Mesothelial cell of epicardium (in vitro differentiated cells): Measurements from ENCODE around the gene MOCS3. TPM values are rescaled to one million over a fixed set of nuclear protein-coding genes. Genes with fewer than 3 reads are reported as not detected.

Experiments
- DNase-seq, 2 experiments: peaks; one replicate each; pipeline ENCODE4 v3.0.0; 2021; ENCODE audit warnings: low spot score in 2 of 2; ENCODE audit not compliant: unreplicated experiment in 2 of 2
- H3K27ac Mint-ChIP-seq: 2 replicates; pipeline ENCODE4 v1.8.0; 2021; ENCODE audit warnings: mixed read lengths
- H3K27me3 Mint-ChIP-seq: 2 replicates; pipeline ENCODE4 v1.8.0; 2021; ENCODE audit warnings: low read depth, mixed read lengths
- H3K36me3 Mint-ChIP-seq: 2 replicates; pipeline ENCODE4 v1.8.0; 2021; ENCODE audit warnings: mixed read lengths
- H3K4me1 Mint-ChIP-seq: 2 replicates; pipeline ENCODE4 v1.8.0; 2021; ENCODE audit warnings: mixed read lengths
- H3K4me3 Mint-ChIP-seq: 2 replicates; pipeline ENCODE4 v1.8.0; 2021; ENCODE audit warnings: mild to moderate bottlenecking, moderate library complexity, mixed read lengths
- H3K9me3 Mint-ChIP-seq: 2 replicates; pipeline ENCODE4 v1.8.0; 2021; ENCODE audit warnings: mixed read lengths
- CTCF ChIP-seq: fragments of 200-600 bp; sonication (generic); IDR thresholded peaks from one replicate; pipeline ENCODE4 v1.5.0; 2021; ENCODE audit warnings: antibody characterized with exemption; ENCODE audit not compliant: unreplicated experiment
- total RNA-seq: library from RNA; stranded (reverse); gene quantifications from 3 replicates; pipeline ENCODE4 v1.2.1, GENCODE V29; 2021

Gene MOCS3
- total RNA-seq, 1 donor from 2014 or later = 5.4 TPM

GRCh38 chr20:50913690-50914375 is 44.8 kb upstream of the MOCS3 start:
- no peak for TF ChIP-seq CTCF
- DNase-seq = no peak
- Mint-ChIP-seq H3K9me3 (no peaks in the 10 kb centered on the region), H3K27me3 (no peaks in the 10 kb centered on the region), H3K4me1 (peaks cover 72% of the 10 kb centered on the region), H3K4me3 (no peak overlapping the region), H3K36me3 (no peaks in the 10 kb centered on the region), H3K27ac (peak overlapping the region; percentile 87)

- peak overlapping the region; percentile 82 for H3K27ac Mint-ChIP-seq
Measured at GRCh38 chr20:50915424-50915823, 43.2 kb upstream of the MOCS3 start.

GRCh38 chr20:50916257-50916656 is 42.4 kb upstream of the MOCS3 start:
- H3K27me3 Mint-ChIP-seq = no peaks in the 10 kb centered on the region
- peak overlapping the region; percentile 10 for H3K27ac Mint-ChIP-seq
- H3K4me3 Mint-ChIP-seq = no peak overlapping the region
- no peaks in the 10 kb centered on the region for H3K9me3 Mint-ChIP-seq
- TF ChIP-seq CTCF = no peak
- H3K36me3 Mint-ChIP-seq = no peaks in the 10 kb centered on the region
- peaks cover 69% of the 10 kb centered on the region for H3K4me1 Mint-ChIP-seq
- DNase-seq = no peak

More at GRCh38 chr20:50915424-50915823, 43.2 kb upstream of the MOCS3 start:
- no peak overlapping the region for H3K4me3 Mint-ChIP-seq
- no peaks in the 10 kb centered on the region for H3K27me3 Mint-ChIP-seq
- peaks cover 72% of the 10 kb centered on the region for H3K4me1 Mint-ChIP-seq
- H3K36me3 Mint-ChIP-seq = no peaks in the 10 kb centered on the region
- no peaks in the 10 kb centered on the region for H3K9me3 Mint-ChIP-seq
- TF ChIP-seq CTCF = no peak
- DNase-seq = no peak

GRCh38 chr20:50916934-50917333 is 41.7 kb upstream of the MOCS3 start:
- H3K27me3 Mint-ChIP-seq = no peaks in the 10 kb centered on the region
- peaks cover 68% of the 10 kb centered on the region for H3K4me1 Mint-ChIP-seq
- H3K27ac Mint-ChIP-seq = peak overlapping the region; percentile 78
- no peaks in the 10 kb centered on the region for H3K36me3 Mint-ChIP-seq
- H3K9me3 Mint-ChIP-seq = no peaks in the 10 kb centered on the region
- no peak for DNase-seq
- no peak overlapping the region for H3K4me3 Mint-ChIP-seq
- TF ChIP-seq CTCF = no peak

GRCh38 chr20:50918403-50918802 is 40.2 kb upstream of the MOCS3 start:
- H3K27me3 Mint-ChIP-seq = no peaks in the 10 kb centered on the region
- no peaks in the 10 kb centered on the region for H3K9me3 Mint-ChIP-seq
- no peaks in the 10 kb centered on the region for H3K36me3 Mint-ChIP-seq
- no peak for DNase-seq
- H3K27ac Mint-ChIP-seq = peak overlapping the region; percentile 45
- peaks cover 71% of the 10 kb centered on the region for H3K4me1 Mint-ChIP-seq
- no peak overlapping the region for H3K4me3 Mint-ChIP-seq
- no peak for TF ChIP-seq CTCF

- H3K36me3 Mint-ChIP-seq = no peaks in the 10 kb centered on the region
- no peak for DNase-seq
- H3K9me3 Mint-ChIP-seq = no peaks in the 10 kb centered on the region
- H3K27me3 Mint-ChIP-seq = no peaks in the 10 kb centered on the region
- no peak overlapping the region for H3K4me3 Mint-ChIP-seq
- H3K4me1 Mint-ChIP-seq = peaks cover 62% of the 10 kb centered on the region
- peak overlapping the region; percentile 37 for H3K27ac Mint-ChIP-seq
- no peak for TF ChIP-seq CTCF
Measured at GRCh38 chr20:50919567-50919966, 39.1 kb upstream of the MOCS3 start.
